K562 (cell line): ENCODE results near the gene PDE6B. TPM values are rescaled to one million over a fixed set of nuclear protein-coding genes. Genes with fewer than 3 reads are reported as not detected.

Source experiments
- CTBP1 ChIP-seq: fragments of 450-650 bp; IDR thresholded peaks from 2 replicates; pipeline ENCODE4 v1.6.1; 2016; ENCODE audit warnings: borderline replicate concordance
- GTF2E2 ChIP-seq: fragments of 200-800 bp; sonication (Bioruptor generic); IDR thresholded peaks from 2 replicates; pipeline ENCODE4 v1.6.1; 2016; ENCODE audit warnings: missing genetic modification characterization, missing compliant biosample characterization
- NR2C2 ChIP-seq, 2 experiments: fragments of 200-800 bp in 1 of 2; sonication (Bioruptor generic) in 1 of 2; sonication (generic) in 1 of 2; formaldehyde crosslinking in 1 of 2; IDR thresholded peaks; 2 replicates each; pipeline versions ENCODE4 v1.6.1 to v1.8.0; 2016 to 2022; ENCODE audit warnings: mild to moderate bottlenecking in 1 of 2, missing compliant biosample characterization in 1 of 2, missing genetic modification characterization in 1 of 2, missing genetic modification reagents in 1 of 2
- polyA plus RNA-seq, 8 experiments: library from polyadenylated mRNA; depleted of rRNA in 4 of 8; stranded (reverse) in 5 of 8; unstranded in 3 of 8; fragments of >200 nt; fragmentation: Nextera tagmentation in 2 of 8; fragmentation: Illumina TruSeq in 1 of 8; extraction: Ambion mirVana in 2 of 8; extraction: Trizol in 1 of 8; gene quantifications; 2 replicates each; pipeline versions ENCODE4 v1.2.1 to v1.2.3, GENCODE V29; 2011 to 2014; ENCODE audit warnings: inconsistent platforms in 1 of 8, missing spikeins in 1 of 8
- total RNA-seq, 7 experiments: library from RNA; depleted of rRNA in 6 of 7; stranded (reverse); fragments of >200 nt in 6 of 7; fragmentation: Illumina TruSeq in 2 of 7; extraction: Trizol in 2 of 7; gene quantifications; 2 replicates each; pipeline versions ENCODE4 v1.2.1 to v1.2.3, GENCODE V29; 2011 to 2021; ENCODE audit warnings: low replicate concordance in 1 of 7
- TF ChIP-seq, protein P1 (sequence below), 2 experiments: fragments of 450-650 bp; IDR thresholded peaks; 2 replicates each; pipeline ENCODE4 v1.6.1; 2016; ENCODE audit warnings: mild to moderate bottlenecking in 2 of 2, borderline replicate concordance in 1 of 2, low read depth in 1 of 2, moderate library complexity in 1 of 2

The PDE6B gene
- total and polyA plus RNA-seq, 9 of the 15 experiments (the other 6 are each of a cell fraction or from before 2014, with no cell fraction given) = 0.04 TPM; not detected in 8

DNA sequence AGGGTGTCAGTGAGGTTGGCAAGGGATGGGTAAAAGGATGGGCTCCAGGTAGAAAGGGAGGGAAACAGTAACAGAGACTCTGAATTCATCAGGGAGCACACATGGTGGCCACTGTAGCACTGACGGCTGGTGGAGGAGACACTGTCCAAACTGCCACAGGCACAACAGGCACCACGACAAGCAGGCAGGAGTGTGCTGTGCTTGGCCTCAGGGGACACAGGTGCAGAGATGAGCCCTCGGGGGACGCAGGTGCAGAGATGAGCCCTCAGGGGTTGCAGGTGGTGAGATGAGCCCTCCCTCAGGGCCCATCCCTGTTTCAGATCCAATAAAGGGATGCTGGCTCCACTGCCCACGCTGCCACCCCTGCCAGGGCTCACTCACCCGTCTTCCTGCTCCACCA, 7.6 kb downstream of the PDE6B start (continued):
- TF ChIP-seq GTF2E2 (tag) (no peak), CTBP1 (no peak), NR2C2 (CRISPR knock-in tag; IDR thresholded peaks at IDR 0.05) (no peak), NR2C2 (tag; IDR thresholded peaks at IDR 0.05) (no peak)
- TF ChIP-seq, protein P1, sequence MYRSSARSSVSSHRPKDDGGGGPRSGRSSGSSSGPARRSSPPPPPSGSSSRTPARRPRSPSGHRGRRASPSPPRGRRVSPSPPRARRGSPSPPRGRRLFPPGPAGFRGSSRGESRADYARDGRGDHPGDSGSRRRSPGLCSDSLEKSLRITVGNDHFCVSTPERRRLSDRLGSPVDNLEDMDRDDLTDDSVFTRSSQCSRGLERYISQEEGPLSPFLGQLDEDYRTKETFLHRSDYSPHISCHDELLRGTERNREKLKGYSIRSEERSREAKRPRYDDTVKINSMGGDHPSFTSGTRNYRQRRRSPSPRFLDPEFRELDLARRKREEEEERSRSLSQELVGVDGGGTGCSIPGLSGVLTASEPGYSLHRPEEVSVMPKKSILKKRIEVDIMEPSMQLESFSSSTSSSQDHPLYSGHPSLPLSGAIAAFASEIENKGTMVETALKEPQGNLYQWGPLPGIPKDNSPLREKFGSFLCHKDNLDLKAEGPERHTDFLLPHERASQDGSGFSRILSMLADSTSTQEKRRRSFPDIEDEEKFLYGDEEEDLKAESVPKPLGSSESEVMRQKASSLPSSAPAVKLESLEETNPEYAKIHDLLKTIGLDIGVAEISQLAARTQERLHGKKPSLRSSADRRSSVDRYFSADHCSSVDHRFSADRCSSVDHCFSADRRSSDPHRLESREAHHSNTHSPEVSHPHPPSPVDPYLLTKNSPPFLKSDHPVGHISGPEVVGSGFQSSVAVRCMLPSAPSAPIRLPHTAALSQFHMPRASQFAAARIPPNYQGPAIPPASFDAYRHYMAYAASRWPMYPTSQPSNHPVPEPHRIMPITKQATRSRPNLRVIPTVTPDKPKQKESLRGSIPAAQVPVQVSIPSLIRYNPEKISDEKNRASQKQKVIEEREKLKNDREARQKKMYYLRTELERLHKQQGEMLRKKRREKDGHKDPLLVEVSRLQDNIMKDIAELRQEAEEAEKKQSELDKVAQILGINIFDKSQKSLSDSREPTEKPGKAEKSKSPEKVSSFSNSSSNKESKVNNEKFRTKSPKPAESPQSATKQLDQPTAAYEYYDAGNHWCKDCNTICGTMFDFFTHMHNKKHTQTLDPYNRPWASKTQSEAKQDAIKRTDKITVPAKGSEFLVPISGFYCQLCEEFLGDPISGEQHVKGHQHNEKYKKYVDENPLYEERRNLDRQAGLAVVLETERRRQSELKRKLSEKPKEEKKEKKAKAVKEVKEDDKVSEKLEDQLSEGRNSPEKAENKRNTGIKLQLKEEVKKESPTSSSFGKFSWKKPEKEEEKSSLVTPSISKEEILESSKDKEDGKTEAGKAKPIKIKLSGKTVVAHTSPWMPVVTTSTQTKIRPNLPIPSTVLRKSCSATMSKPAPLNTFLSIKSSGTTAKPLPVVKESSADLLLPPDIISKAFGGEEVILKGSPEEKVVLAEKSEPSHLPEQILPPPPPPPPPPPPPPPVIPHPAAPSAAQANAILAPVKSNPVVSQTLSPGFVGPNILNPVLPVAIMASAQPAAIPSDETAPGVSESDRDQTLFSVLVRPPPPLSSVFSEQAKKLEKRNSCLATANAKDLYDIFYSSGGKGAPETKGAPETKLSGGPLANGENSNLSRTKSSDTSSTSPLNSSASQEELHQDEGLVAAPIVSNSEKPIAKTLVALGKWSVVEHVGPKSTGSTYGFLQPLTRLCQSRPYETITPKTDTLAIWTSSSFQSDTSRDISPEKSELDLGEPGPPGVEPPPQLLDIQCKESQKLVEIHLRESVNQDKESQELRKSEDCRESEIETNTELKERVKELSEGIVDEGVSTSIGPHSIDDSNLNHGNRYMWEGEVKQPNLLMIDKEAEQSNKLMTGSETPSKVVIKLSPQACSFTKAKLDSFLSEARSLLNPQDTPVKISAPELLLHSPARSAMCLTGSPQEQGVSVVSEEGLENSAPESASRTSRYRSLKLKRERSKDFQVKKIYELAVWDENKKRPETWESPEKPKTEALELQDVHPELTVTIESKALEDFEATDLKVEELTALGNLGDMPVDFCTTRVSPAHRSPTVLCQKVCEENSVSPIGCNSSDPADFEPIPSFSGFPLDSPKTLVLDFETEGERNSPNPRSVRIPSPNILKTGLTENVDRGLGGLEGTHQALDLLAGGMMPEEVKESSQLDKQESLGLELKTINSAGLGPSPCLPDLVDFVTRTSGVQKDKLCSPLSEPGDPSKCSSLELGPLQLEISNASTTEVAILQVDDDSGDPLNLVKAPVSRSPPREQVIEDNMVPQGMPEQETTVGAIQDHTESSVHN (IDR thresholded peaks at IDR 0.05; ENCODE audit: borderline replicate concordance in 1 of 2, low read depth in 1 of 2) = no peak
